T-helper 1 cell treated with Interleukin-12 subunit alpha and Interleukin-12 subunit beta and Interleukin-4 antibody, amounts not matched to agents 30 μg/mL and 1 μg/mL, for 36 hours (primary cell): ENCODE data around the gene GFPT2.

Source experiments
- H3K27ac Mint-ChIP-seq: one replicate; pipeline ENCODE4 v1.8.0; 2021; ENCODE audit warnings: mild to moderate bottlenecking, mixed read lengths
- H3K27me3 Mint-ChIP-seq: one replicate; pipeline ENCODE4 v1.8.0; 2021; ENCODE audit warnings: low read depth, mixed read lengths
- H3K36me3 Mint-ChIP-seq: one replicate; pipeline ENCODE4 v1.8.0; 2021; ENCODE audit warnings: low read depth, mixed read lengths
- H3K4me1 Mint-ChIP-seq: one replicate; pipeline ENCODE4 v1.8.0; 2021; ENCODE audit warnings: low read depth, mixed read lengths
- H3K4me3 Mint-ChIP-seq: one replicate; pipeline ENCODE4 v1.8.0; 2021; ENCODE audit warnings: mild to moderate bottlenecking, moderate library complexity, mixed read lengths
- H3K9me3 Mint-ChIP-seq: one replicate; pipeline ENCODE4 v1.8.0; 2021; ENCODE audit warnings: mixed read lengths

The GFPT2 gene

GRCh38 chr5:180350296-180350695 is 2.8 kb downstream of the GFPT2 start:
- Mint-ChIP-seq H3K4me3 (no peak overlapping the region), H3K36me3 (no peaks in the 10 kb centered on the region), H3K27ac (no peak overlapping the region), H3K4me1 (no peaks in the 10 kb centered on the region), H3K27me3 (peaks cover 44% of the 10 kb centered on the region), H3K9me3 (no peaks in the 10 kb centered on the region)

DNA sequence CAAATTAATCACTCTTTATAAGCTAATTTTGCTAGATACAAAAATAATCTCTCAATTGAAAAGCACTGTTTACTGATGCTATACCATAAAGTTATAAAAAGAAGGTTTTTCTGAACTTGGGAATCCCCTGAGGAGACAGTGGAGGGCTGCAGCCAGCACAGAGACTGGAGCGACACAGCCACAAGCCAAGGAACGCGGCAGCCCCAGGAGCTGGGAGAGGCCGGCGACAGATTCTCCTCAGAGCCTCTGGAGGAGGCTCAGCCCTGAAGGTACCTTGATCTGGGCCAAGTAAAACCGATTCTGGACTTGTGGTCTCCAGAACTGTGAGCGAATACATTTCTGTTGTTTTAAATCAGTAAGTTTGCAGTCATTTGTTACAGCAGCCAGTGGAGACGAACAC is 3.7 kb downstream of the GFPT2 start:
- Mint-ChIP-seq H3K36me3 (no peaks in the 10 kb centered on the region), H3K27ac (no peak overlapping the region), H3K4me1 (no peaks in the 10 kb centered on the region), H3K4me3 (no peak overlapping the region), H3K27me3 (peaks cover 36% of the 10 kb centered on the region), H3K9me3 (no peaks in the 10 kb centered on the region)

DNA sequence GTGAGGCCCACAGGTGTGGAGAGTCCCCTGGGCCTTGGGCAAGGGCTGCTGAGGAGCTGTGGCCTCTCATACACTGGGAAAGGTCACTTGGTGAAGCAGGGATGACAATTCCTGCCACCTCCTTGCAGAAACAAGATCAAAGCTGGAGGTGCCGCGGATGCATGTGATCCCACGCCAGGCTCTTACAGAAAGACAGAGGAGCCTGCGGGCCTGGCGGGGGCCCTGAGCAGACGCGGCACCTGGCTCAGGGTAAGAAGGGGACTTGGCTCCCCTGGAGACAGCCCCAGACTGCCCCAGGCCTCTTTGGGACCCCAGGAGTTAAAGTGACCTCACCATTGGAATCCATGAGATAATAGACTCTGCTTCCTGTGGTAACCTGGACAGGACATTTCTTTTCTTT is 4.8 kb downstream of the GFPT2 start:
- peaks cover 36% of the 10 kb centered on the region for H3K27me3 Mint-ChIP-seq

GRCh38 chr5:180347702-180348101 is 5.4 kb downstream of the GFPT2 start:
- Mint-ChIP-seq H3K27me3 (peaks cover 37% of the 10 kb centered on the region), H3K27ac (no peak overlapping the region), H3K36me3 (no peaks in the 10 kb centered on the region), H3K4me3 (no peak overlapping the region), H3K9me3 (no peaks in the 10 kb centered on the region), H3K4me1 (no peaks in the 10 kb centered on the region)

More for the DNA sequence above, 4.8 kb downstream of the GFPT2 start:
- no peaks in the 10 kb centered on the region for H3K4me1 Mint-ChIP-seq
- H3K36me3 Mint-ChIP-seq, result no peaks in the 10 kb centered on the region
- H3K9me3 Mint-ChIP-seq, result no peaks in the 10 kb centered on the region
- no peak overlapping the region for H3K4me3 Mint-ChIP-seq
- no peak overlapping the region for H3K27ac Mint-ChIP-seq

DNA sequence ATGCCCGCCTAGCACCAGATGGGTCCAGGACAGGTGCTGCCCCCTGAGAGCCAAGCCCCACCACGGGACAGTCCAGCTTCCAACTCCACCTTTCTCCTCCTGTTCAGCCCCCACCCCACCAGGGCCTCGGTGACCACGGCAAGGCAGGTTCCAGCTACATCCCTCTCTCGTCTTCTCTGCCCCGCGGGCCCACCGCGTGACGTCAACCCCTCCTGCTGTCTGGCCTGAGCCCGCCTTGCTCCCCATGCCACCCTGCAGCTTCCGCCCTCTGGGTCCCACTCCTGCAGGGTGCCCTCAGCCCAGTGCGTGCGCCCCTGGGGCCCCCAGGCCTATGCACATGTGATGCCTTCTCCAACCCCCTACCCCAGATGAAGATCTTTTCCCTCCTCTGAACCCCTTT is 6.8 kb downstream of the GFPT2 start:
- no peaks in the 10 kb centered on the region for H3K4me1 Mint-ChIP-seq
- no peak overlapping the region for H3K27ac Mint-ChIP-seq
- peaks cover 28% of the 10 kb centered on the region for H3K27me3 Mint-ChIP-seq
- no peaks in the 10 kb centered on the region for H3K36me3 Mint-ChIP-seq
- no peaks in the 10 kb centered on the region for H3K9me3 Mint-ChIP-seq
- H3K4me3 Mint-ChIP-seq, result no peak overlapping the region

- H3K4me3 Mint-ChIP-seq, result no peak overlapping the region
- H3K27me3 Mint-ChIP-seq, result peaks cover 22% of the 10 kb centered on the region
- no peaks in the 10 kb centered on the region for H3K9me3 Mint-ChIP-seq
Observed at GRCh38 chr5:180345781-180346180, 7.4 kb downstream of the GFPT2 start.

GRCh38 chr5:180345186-180345585 is 8.0 kb downstream of the GFPT2 start:
- no peaks in the 10 kb centered on the region for H3K9me3 Mint-ChIP-seq
- H3K27me3 Mint-ChIP-seq, result peaks cover 16% of the 10 kb centered on the region
- no peak overlapping the region for H3K27ac Mint-ChIP-seq
- H3K4me3 Mint-ChIP-seq, result no peak overlapping the region
- no peaks in the 10 kb centered on the region for H3K36me3 Mint-ChIP-seq
- H3K4me1 Mint-ChIP-seq, result no peaks in the 10 kb centered on the region

More at GRCh38 chr5:180345781-180346180, 7.4 kb downstream of the GFPT2 start:
- Mint-ChIP-seq H3K36me3 (no peaks in the 10 kb centered on the region), H3K27ac (no peak overlapping the region), H3K4me1 (no peaks in the 10 kb centered on the region)

DNA sequence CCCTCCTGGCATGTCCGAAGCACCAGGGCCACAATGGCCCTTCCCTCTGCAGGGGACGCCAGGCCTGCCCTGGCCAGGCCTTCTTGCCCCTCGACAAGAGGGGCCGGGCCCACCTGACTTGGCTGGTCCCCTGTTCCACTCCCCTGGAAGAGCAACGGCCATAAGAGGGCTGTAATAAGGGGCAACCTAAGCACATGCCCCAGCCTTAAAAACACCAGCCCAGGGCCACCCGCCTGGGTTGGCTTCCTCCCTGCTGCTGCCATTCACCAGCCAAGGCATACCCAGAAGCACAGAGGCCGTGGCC is 8.5 kb downstream of the GFPT2 start:
- Mint-ChIP-seq H3K4me3 (no peak overlapping the region), H3K9me3 (no peaks in the 10 kb centered on the region), H3K36me3 (no peaks in the 10 kb centered on the region), H3K4me1 (no peaks in the 10 kb centered on the region), H3K27me3 (peaks cover 11% of the 10 kb centered on the region), H3K27ac (no peak overlapping the region)

GRCh38 chr5:180343831-180344695 is 9.1 kb downstream of the GFPT2 start:
- peaks cover 8% of the 10 kb centered on the region for H3K27me3 Mint-ChIP-seq
- H3K36me3 Mint-ChIP-seq, result no peaks in the 10 kb centered on the region
- H3K9me3 Mint-ChIP-seq, result no peaks in the 10 kb centered on the region
- H3K27ac Mint-ChIP-seq, result no peak overlapping the region
- H3K4me3 Mint-ChIP-seq, result no peak overlapping the region
- no peaks in the 10 kb centered on the region for H3K4me1 Mint-ChIP-seq

- no peaks in the 10 kb centered on the region for H3K4me1 Mint-ChIP-seq
- peaks cover 8% of the 10 kb centered on the region for H3K27me3 Mint-ChIP-seq
- H3K27ac Mint-ChIP-seq, result no peak overlapping the region
- no peaks in the 10 kb centered on the region for H3K9me3 Mint-ChIP-seq
- H3K36me3 Mint-ChIP-seq, result no peaks in the 10 kb centered on the region
- H3K4me3 Mint-ChIP-seq, result no peak overlapping the region
Observed at GRCh38 chr5:180343110-180343830, 9.9 kb downstream of the GFPT2 start.

DNA sequence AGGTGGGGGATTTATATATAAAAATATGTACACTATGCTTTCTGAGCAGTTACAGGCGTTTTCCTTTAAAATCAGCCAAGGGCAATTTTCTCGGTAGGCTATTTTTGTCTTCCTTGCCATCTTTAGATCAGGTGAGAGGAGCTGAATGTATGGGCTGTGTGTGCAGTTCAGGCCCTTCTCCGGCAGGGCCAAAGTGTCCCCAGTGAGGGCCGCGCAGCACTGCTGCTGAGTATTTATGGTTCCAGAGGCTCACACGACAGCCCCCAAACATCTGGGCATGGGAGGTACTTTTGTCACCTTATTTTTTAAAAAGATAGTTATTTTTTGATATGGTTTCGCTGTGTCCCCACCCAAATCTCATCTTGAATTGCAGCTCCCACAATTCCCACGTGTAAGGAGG is 11.5 kb downstream of the GFPT2 start:
- Mint-ChIP-seq H3K4me1 (no peaks in the 10 kb centered on the region), H3K4me3 (no peak overlapping the region), H3K27me3 (peaks cover 8% of the 10 kb centered on the region), H3K27ac (no peak overlapping the region), H3K9me3 (no peaks in the 10 kb centered on the region), H3K36me3 (no peaks in the 10 kb centered on the region)

DNA sequence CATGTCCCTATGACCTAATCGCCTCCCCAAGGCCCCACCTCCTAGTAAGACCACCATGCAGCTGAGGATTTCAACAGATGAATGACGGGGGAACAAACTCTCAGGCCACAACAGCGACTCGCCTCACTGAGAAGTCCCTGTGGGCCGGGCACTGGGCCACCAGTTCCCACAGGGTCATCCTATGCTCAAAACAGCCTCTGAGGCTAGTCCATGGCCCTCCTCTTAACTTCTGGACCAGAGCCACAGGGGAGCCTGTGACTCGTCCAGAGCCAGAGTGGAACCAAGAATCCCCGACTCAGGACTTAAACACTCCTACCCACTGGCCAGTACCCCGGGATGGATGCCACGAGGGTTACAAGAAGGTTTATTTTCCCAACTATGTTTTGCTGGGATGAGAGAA is 12.3 kb downstream of the GFPT2 start:
- H3K27me3 Mint-ChIP-seq, result peaks cover 8% of the 10 kb centered on the region
- H3K27ac Mint-ChIP-seq, result no peak overlapping the region
- H3K4me3 Mint-ChIP-seq, result no peak overlapping the region
- H3K4me1 Mint-ChIP-seq, result no peaks in the 10 kb centered on the region
- no peaks in the 10 kb centered on the region for H3K36me3 Mint-ChIP-seq
- H3K9me3 Mint-ChIP-seq, result no peaks in the 10 kb centered on the region

- Mint-ChIP-seq H3K9me3 (no peaks in the 10 kb centered on the region), H3K4me3 (no peak overlapping the region), H3K4me1 (no peaks in the 10 kb centered on the region), H3K27ac (no peak overlapping the region), H3K27me3 (peaks cover 8% of the 10 kb centered on the region), H3K36me3 (no peaks in the 10 kb centered on the region)
Observed at GRCh38 chr5:180339583-180340183, 13.5 kb downstream of the GFPT2 start.

DNA sequence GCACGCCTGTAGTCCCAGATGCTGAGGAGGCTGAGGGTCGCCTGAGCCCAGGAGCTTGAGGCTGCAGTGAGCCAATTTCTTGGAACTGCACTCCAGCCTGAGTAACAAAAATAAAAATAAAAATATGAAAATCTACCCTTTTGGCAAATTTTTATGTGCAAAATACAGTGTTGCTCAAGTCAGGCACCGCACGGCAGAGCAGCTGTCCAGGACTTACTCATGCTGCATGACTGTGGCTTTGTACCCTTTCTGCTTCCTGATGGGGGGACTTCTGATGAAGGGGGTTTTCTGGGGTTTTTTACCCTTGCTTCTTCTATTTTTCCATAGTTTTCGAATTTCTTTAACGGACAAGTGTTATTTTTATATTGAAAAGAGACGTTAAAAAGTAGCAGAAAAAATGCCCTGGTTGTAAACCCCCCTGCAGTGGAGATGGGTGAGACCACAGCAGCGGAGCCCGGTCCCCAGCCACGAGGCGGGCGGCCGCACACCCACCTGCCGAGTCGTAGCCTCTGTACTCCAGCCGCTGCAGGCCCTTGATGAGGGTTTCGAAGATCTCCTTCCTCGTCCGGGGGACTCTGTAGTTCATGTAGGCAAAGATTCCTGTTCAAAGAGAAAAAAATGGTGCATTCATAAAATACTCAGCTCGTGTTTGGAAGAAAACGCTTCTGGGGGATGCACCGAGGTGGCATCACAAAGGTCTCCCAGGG is 15.0 kb downstream of the GFPT2 start:
- Mint-ChIP-seq H3K9me3 (no peaks in the 10 kb centered on the region), H3K27me3 (no peaks in the 10 kb centered on the region), H3K36me3 (no peaks in the 10 kb centered on the region), H3K4me1 (no peaks in the 10 kb centered on the region), H3K27ac (no peak overlapping the region), H3K4me3 (no peak overlapping the region)
